HepG2 (cell line): ENCODE results near the gene SETD2. TPM values are rescaled to one million over a fixed set of nuclear protein-coding genes. Genes with fewer than 3 reads are reported as not detected.
A peak's percentile ranks its signal among the peaks of the same experiment; 100 is the strongest.

Source experiments
- DR1 ChIP-seq: sonication (generic); formaldehyde crosslinking; IDR thresholded peaks from 2 replicates; pipeline ENCODE4 v1.8.0; 2021; ENCODE audit warnings: mild to moderate bottlenecking, missing genetic modification reagents, inconsistent platforms
- IKZF4 ChIP-seq: sonication (generic); formaldehyde crosslinking; IDR thresholded peaks from 2 replicates; pipeline ENCODE4 v1.5.1; 2020; ENCODE audit warnings: borderline replicate concordance, mild to moderate bottlenecking, low read depth, missing genetic modification reagents; ENCODE audit errors: not compliant biosample characterization
- MAF1 ChIP-seq: sonication (generic); formaldehyde crosslinking; IDR thresholded peaks from 2 replicates; pipeline ENCODE4 v1.5.0; 2020; ENCODE audit warnings: missing genetic modification reagents, borderline replicate concordance
- MAFK ChIP-seq, 2 experiments: IDR thresholded peaks in 1 of 2; conservative IDR thresholded peaks in 1 of 2; 2 replicates each; pipeline ENCODE4 v1.6.1; 2011; ENCODE audit warnings: improper control_type of control experiment in 2 of 2, low read length in 2 of 2
- MED13 ChIP-seq: sonication (generic); formaldehyde crosslinking; IDR thresholded peaks from 2 replicates; pipeline ENCODE4 v1.5.0; 2020; ENCODE audit warnings: missing genetic modification reagents
- MTF2 ChIP-seq: sonication (generic); formaldehyde crosslinking; IDR thresholded peaks from 2 replicates; pipeline ENCODE4 v1.5.0; 2020; ENCODE audit warnings: missing genetic modification reagents, borderline replicate concordance
- NR2F2 ChIP-seq: IDR thresholded peaks from 2 replicates; pipeline ENCODE4 v1.6.1; 2012; ENCODE audit warnings: low read depth, inconsistent platforms, borderline replicate concordance
- SRSF4 ChIP-seq: fragments of 200-400 bp; formaldehyde crosslinking; IDR thresholded peaks from one replicate; pipeline ENCODE4 v1.6.1; 2018; ENCODE audit warnings: mild to moderate bottlenecking, low read depth, low read length, moderate library complexity; ENCODE audit not compliant: poor library complexity, severe bottlenecking
- ZNF232 ChIP-seq: sonication (generic); formaldehyde crosslinking; IDR thresholded peaks from 2 replicates; pipeline ENCODE4 v1.4.0; 2020; ENCODE audit warnings: missing genetic modification reagents, borderline replicate concordance
- ZNF547 ChIP-seq: sonication (generic); formaldehyde crosslinking; IDR thresholded peaks from 2 replicates; pipeline ENCODE4 v1.5.1; 2020; ENCODE audit warnings: mild to moderate bottlenecking, missing genetic modification reagents
- ZNF577 ChIP-seq: sonication (generic); formaldehyde crosslinking; IDR thresholded peaks from 2 replicates; pipeline ENCODE4 v1.4.0; 2020; ENCODE audit warnings: mild to moderate bottlenecking, low read depth, missing genetic modification reagents, borderline replicate concordance
- ZNF670 ChIP-seq: sonication (generic); formaldehyde crosslinking; IDR thresholded peaks from 2 replicates; pipeline ENCODE4 v1.8.0; 2022; ENCODE audit warnings: mild to moderate bottlenecking, missing genetic modification reagents, borderline replicate concordance
- ZSCAN20 ChIP-seq: sonication (generic); formaldehyde crosslinking; IDR thresholded peaks from 2 replicates; pipeline ENCODE4 v1.4.0; 2020; ENCODE audit warnings: missing genetic modification reagents, mild to moderate bottlenecking, borderline replicate concordance
- polyA plus RNA-seq, 8 experiments: library from polyadenylated mRNA; depleted of rRNA in 3 of 8; stranded (reverse) in 7 of 8; unstranded in 1 of 8; fragments of >200 nt; fragmentation: Illumina TruSeq in 4 of 8; extraction: Trizol in 4 of 8; gene quantifications; 2 replicates each; pipeline versions ENCODE4 v1.2.1 to v1.2.3, GENCODE V29; 2011 to 2016; ENCODE audit warnings: low read depth in 4 of 8, missing spikeins in 1 of 8, mixed read lengths in 1 of 8; ENCODE audit not compliant: insufficient read depth in 1 of 8
- total RNA-seq, 5 experiments: library from RNA; depleted of rRNA; stranded (reverse); fragments of >200 nt; fragmentation: Illumina TruSeq; extraction: Trizol; gene quantifications; 2 replicates each; pipeline ENCODE4 v1.2.3, GENCODE V29; 2016; ENCODE audit warnings: low read depth in 1 of 5
- TF ChIP-seq, protein P1 (sequence below): sonication (generic); formaldehyde crosslinking; conservative IDR thresholded peaks from 2 replicates; pipeline ENCODE4 v1.4.0; 2020; ENCODE audit warnings: missing genetic modification reagents
- TF ChIP-seq, protein P2 (sequence below): sonication (generic); formaldehyde crosslinking; conservative IDR thresholded peaks from 2 replicates; pipeline ENCODE4 v1.5.0; 2020; ENCODE audit warnings: missing genetic modification reagents
- TF ChIP-seq, protein P3 (sequence below): sonication (generic); formaldehyde crosslinking; IDR thresholded peaks from 2 replicates; pipeline ENCODE4 v1.5.0; 2020; ENCODE audit warnings: missing genetic modification reagents, mild to moderate bottlenecking, borderline replicate concordance
- TF ChIP-seq, protein P4 (sequence below): sonication (generic); formaldehyde crosslinking; IDR thresholded peaks from 2 replicates; pipeline ENCODE4 v1.9.0; 2021; ENCODE audit warnings: missing genetic modification reagents, borderline replicate concordance

SETD2 gene
- total and polyA plus RNA-seq, 2 of the 13 experiments (the other 11 are each of a cell fraction or from before 2014, with no cell fraction given): 14.2 to 24.2 TPM

DNA sequence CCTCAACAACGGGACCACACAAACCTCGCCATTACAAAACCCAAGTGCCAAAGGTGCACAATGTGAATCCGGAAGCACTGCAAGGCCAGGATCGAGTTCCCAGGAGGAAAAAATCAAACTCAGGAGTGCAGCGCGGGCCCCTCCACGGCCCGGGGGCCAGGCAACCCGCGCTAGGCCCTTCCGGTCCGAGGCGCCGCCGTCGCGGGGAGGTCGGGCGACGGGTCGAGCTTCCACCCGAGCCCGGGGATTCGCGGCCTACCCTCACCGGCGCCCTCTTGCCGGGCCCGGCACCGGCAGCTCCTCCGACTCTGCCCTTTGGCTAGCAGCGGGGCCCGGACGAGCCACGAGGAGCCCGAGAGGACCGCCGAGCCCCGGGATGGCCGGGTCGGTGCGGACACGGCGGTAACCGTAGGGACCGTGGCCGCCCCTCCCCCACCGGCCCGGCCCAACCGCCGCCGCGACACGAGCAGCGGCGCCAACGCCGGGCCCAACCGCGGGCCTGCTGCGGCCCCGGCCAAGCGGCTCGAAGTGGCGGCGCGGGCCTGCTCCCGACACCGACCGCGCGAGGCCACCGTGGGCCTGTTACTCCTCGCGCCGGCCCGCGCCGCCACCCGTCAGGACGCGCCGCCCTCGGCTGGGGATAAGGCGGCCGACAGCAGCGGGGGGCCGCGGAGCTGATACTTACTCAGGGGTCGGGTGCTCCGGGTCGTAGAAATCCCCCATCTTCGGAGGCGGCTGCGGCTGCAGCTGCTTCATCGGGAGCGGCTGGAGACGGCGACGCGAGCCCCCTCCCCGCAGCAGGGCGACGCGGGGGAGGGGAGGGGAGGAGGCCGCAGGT lies 525 bp downstream of the SETD2 start (continued):
- TF ChIP-seq ZSCAN20 (CRISPR knock-in tag): no peak
- TF ChIP-seq, protein P1, sequence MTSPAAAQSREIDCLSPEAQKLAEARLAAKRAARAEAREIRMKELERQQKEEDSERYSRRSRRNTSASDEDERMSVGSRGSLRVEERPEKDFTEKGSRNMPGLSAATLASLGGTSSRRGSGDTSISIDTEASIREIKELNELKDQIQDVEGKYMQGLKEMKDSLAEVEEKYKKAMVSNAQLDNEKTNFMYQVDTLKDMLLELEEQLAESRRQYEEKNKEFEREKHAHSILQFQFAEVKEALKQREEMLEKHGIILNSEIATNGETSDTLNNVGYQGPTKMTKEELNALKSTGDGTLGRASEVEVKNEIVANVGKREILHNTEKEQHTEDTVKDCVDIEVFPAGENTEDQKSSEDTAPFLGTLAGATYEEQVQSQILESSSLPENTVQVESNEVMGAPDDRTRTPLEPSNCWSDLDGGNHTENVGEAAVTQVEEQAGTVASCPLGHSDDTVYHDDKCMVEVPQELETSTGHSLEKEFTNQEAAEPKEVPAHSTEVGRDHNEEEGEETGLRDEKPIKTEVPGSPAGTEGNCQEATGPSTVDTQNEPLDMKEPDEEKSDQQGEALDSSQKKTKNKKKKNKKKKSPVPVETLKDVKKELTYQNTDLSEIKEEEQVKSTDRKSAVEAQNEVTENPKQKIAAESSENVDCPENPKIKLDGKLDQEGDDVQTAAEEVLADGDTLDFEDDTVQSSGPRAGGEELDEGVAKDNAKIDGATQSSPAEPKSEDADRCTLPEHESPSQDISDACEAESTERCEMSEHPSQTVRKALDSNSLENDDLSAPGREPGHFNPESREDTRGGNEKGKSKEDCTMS: no peak
- no peak for TF ChIP-seq NR2F2
- TF ChIP-seq, protein P2, sequence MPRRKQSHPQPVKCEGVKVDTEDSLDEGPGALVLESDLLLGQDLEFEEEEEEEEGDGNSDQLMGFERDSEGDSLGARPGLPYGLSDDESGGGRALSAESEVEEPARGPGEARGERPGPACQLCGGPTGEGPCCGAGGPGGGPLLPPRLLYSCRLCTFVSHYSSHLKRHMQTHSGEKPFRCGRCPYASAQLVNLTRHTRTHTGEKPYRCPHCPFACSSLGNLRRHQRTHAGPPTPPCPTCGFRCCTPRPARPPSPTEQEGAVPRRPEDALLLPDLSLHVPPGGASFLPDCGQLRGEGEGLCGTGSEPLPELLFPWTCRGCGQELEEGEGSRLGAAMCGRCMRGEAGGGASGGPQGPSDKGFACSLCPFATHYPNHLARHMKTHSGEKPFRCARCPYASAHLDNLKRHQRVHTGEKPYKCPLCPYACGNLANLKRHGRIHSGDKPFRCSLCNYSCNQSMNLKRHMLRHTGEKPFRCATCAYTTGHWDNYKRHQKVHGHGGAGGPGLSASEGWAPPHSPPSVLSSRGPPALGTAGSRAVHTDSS: no peak
- no peak for TF ChIP-seq MAFK (conservative IDR thresholded peaks at IDR 0.05 in 1 of 2, IDR thresholded peaks at IDR 0.05 in 1 of 2; ENCODE audit: low read length in 2 of 2)
- 0 out of 2 replicates have a peak, but pooled peaks have one; percentile 61 for TF ChIP-seq ZNF577 (CRISPR knock-in tag)
- no peak; the same call in none of the 2 replicates for TF ChIP-seq ZNF547 (CRISPR knock-in tag)
- TF ChIP-seq IKZF4 (CRISPR knock-in tag): no peak
- no peak for TF ChIP-seq SRSF4
- TF ChIP-seq MED13 (CRISPR knock-in tag): peak; percentile 58; the same call in 1 of the 2 replicates
- 0 out of 2 replicates have a peak, but pooled peaks have one; percentile 32 for TF ChIP-seq ZNF232 (CRISPR knock-in tag)
- TF ChIP-seq MAF1 (CRISPR knock-in tag): no peak
- TF ChIP-seq, protein P3, sequence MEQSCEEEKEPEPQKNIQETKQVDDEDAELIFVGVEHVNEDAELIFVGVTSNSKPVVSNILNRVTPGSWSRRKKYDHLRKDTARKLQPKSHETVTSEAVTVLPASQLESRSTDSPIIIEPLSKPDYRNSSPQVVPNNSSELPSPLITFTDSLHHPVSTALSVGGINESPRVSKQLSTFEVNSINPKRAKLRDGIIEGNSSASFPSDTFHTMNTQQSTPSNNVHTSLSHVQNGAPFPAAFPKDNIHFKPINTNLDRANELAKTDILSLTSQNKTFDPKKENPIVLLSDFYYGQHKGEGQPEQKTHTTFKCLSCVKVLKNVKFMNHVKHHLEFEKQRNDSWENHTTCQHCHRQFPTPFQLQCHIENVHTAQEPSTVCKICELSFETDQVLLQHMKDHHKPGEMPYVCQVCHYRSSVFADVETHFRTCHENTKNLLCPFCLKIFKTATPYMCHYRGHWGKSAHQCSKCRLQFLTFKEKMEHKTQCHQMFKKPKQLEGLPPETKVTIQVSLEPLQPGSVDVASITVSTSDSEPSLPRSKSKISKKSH (CRISPR knock-in tag): no peak
- no peak; the same call in 1 of the 2 replicates for TF ChIP-seq ZNF670 (CRISPR knock-in tag)
- TF ChIP-seq, protein P4, sequence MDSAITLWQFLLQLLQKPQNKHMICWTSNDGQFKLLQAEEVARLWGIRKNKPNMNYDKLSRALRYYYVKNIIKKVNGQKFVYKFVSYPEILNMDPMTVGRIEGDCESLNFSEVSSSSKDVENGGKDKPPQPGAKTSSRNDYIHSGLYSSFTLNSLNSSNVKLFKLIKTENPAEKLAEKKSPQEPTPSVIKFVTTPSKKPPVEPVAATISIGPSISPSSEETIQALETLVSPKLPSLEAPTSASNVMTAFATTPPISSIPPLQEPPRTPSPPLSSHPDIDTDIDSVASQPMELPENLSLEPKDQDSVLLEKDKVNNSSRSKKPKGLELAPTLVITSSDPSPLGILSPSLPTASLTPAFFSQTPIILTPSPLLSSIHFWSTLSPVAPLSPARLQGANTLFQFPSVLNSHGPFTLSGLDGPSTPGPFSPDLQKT (CRISPR knock-in tag): no peak
- no peak; the same call in 1 of the 2 replicates for TF ChIP-seq DR1 (CRISPR knock-in tag)
- TF ChIP-seq MTF2 (CRISPR knock-in tag): no peak
- TF ChIP-seq, all 625 proteins: peak for 167
